H1 (cell line): ENCODE measurements around the gene C17orf100. TPM values are rescaled to one million over a fixed set of nuclear protein-coding genes. Genes with fewer than 3 reads are reported as not detected.

ENCODE experiments used
- CTCF ChIA-PET: fragments of 300-600 bp; sonication (Branson Sonifier 250); formaldehyde crosslinking; loops from one replicate; lab custom pipeline; 2021; ENCODE audit not compliant: partially characterized antibody; lab: Charles Lee
- POLR2A ChIA-PET: fragments of 300-600 bp; sonication (Branson Sonifier 250); formaldehyde crosslinking; loops from one replicate; lab custom pipeline; 2021; ENCODE audit warnings: inconsistent platforms; ENCODE audit not compliant: partially characterized antibody; lab: Charles Lee
- DNase-seq, 2 experiments: peaks; one replicate each; pipeline versions ENCODE4 v3.0.0 to v3.0.0-alpha.2; 2010 to 2022; ENCODE audit warnings: low spot score in 2 of 2, low read depth in 1 of 2, mixed read lengths in 1 of 2
- FAIRE-seq: peaks from 2 replicates; lab custom pipeline; 2011; peaks lifted over from hg19 to GRCh38; lab: Jason Lieb, UNC
- H2AFZ ChIP-seq: 2 replicates; pipeline ENCODE4 v1.8.1; 2012; ENCODE audit warnings: low read length, inconsistent platforms
- H2AK5ac ChIP-seq: 2 replicates; pipeline ENCODE4 v1.6.1; 2013; ENCODE audit warnings: low read depth, low read length
- H2BK120ac ChIP-seq: replicated peaks from 2 replicates; pipeline ENCODE3; 2013; ENCODE audit warnings: low read depth, low read length, inconsistent platforms
- H2BK12ac ChIP-seq: 2 replicates; pipeline ENCODE4 v1.6.1; 2013; ENCODE audit warnings: low read depth, low read length
- H2BK15ac ChIP-seq: 2 replicates; pipeline ENCODE4 v1.6.1; 2013; ENCODE audit warnings: low read length
- H2BK20ac ChIP-seq: 2 replicates; pipeline ENCODE4 v1.6.1; 2013; ENCODE audit warnings: low read length
- H2BK5ac ChIP-seq: 2 replicates; pipeline ENCODE4 v1.6.1; 2013; ENCODE audit warnings: low read depth, low read length
- H3K14ac ChIP-seq: 2 replicates; pipeline ENCODE4 v1.6.1; 2013; ENCODE audit warnings: inconsistent platforms; ENCODE audit not compliant: insufficient read length
- H3K18ac ChIP-seq: 2 replicates; pipeline ENCODE4 v1.6.1; 2013; ENCODE audit warnings: low read length; ENCODE audit errors: extremely low read depth
- H3K23ac ChIP-seq: 2 replicates; pipeline ENCODE4 v1.6.1; 2013; ENCODE audit warnings: inconsistent platforms; ENCODE audit not compliant: insufficient read length
- H3K23me2 ChIP-seq: 2 replicates; pipeline ENCODE4 v1.6.1; 2013; ENCODE audit warnings: low read depth, low read length
- H3K27ac ChIP-seq: 2 replicates; pipeline ENCODE4 v1.6.1; 2011; ENCODE audit warnings: low read depth, low read length, inconsistent platforms
- H3K27me3 ChIP-seq, 4 experiments: replicated peaks in 1 of 4; 1 replicate in 1 of 4; 2 replicates in 3 of 4; pipeline versions ENCODE4 v1.6.1 to v1.8.1; 2011 to 2013; ENCODE audit warnings: low read length in 3 of 4, mild to moderate bottlenecking in 3 of 4, inconsistent platforms in 2 of 4, mixed read lengths in 2 of 4, moderate library complexity in 1 of 4; ENCODE audit not compliant: control insufficient read depth in 3 of 4, insufficient read depth in 3 of 4; ENCODE audit errors: extremely low read depth in 1 of 4
- H3K36me3 ChIP-seq, 4 experiments: 2 replicates each; pipeline versions ENCODE4 v1.6.1 to v1.8.1; 2011 to 2013; ENCODE audit warnings: mild to moderate bottlenecking in 4 of 4, low read length in 3 of 4, moderate library complexity in 2 of 4, control low read depth in 1 of 4, inconsistent platforms in 1 of 4; ENCODE audit not compliant: insufficient read depth in 4 of 4, control insufficient read depth in 2 of 4
- H3K4ac ChIP-seq: replicated peaks from 2 replicates; pipeline ENCODE3; 2013; ENCODE audit warnings: low read length, low read depth, mixed read lengths, inconsistent platforms; ENCODE audit not compliant: insufficient read length
- H3K4me1 ChIP-seq, 4 experiments: replicated peaks in 1 of 4; 1 replicate in 1 of 4; 2 replicates in 3 of 4; pipeline versions ENCODE4 v1.6.1 to v1.8.1; 2011 to 2013; ENCODE audit warnings: low read length in 3 of 4, inconsistent platforms in 2 of 4, mixed read lengths in 1 of 4; ENCODE audit not compliant: insufficient read depth in 4 of 4, control insufficient read depth in 3 of 4
- H3K4me2 ChIP-seq, 2 experiments: 2 replicates each; pipeline versions ENCODE4 v1.6.1 to v1.8.1; 2011 to 2013; ENCODE audit warnings: low read depth in 2 of 2, low read length in 2 of 2, control low read depth in 1 of 2, inconsistent platforms in 1 of 2, mild to moderate bottlenecking in 1 of 2; ENCODE audit not compliant: insufficient read depth in 1 of 2
- H3K4me3 ChIP-seq, 4 experiments: fragments of 200-600, 300-600 bp in 1 of 4; sonication (generic), shearing (Covaris generic), sonication (Bioruptor Twin) in 1 of 4; 2 replicates each; pipeline versions ENCODE4 v1.5.1 to v1.8.1; 2011 to 2016; ENCODE audit warnings: low read length in 4 of 4, low read depth in 3 of 4, control low read depth in 2 of 4, inconsistent platforms in 2 of 4, mild to moderate bottlenecking in 2 of 4, mixed read lengths in 1 of 4, moderate library complexity in 1 of 4; ENCODE audit not compliant: insufficient read depth in 2 of 4; ENCODE audit errors: extremely low read depth in 1 of 4
- H3K56ac ChIP-seq: replicated peaks from 2 replicates; pipeline ENCODE3; 2013; ENCODE audit warnings: low read depth, mild to moderate bottlenecking, mixed read lengths, low read length, inconsistent platforms; ENCODE audit not compliant: insufficient read length
- H3K79me1 ChIP-seq: 2 replicates; pipeline ENCODE4 v1.6.1; 2013; ENCODE audit warnings: low read depth, low read length, control low read depth
- H3K79me2 ChIP-seq, 2 experiments: 2 replicates each; pipeline versions ENCODE4 v1.6.1 to v1.8.1; 2012 to 2013; ENCODE audit warnings: low read length in 2 of 2, mild to moderate bottlenecking in 2 of 2, inconsistent platforms in 1 of 2; ENCODE audit not compliant: insufficient read depth in 2 of 2, control insufficient read depth in 1 of 2
- H3K9ac ChIP-seq, 4 experiments: replicated peaks in 1 of 4; 1 replicate in 1 of 4; 2 replicates in 3 of 4; pipeline versions ENCODE4 v1.6.1 to v1.8.1; 2011 to 2013; ENCODE audit warnings: low read depth in 3 of 4, low read length in 3 of 4, control low read depth in 2 of 4, mild to moderate bottlenecking in 2 of 4, moderate library complexity in 2 of 4, inconsistent platforms in 1 of 4; ENCODE audit errors: extremely low read depth in 1 of 4
- H3K9me3 ChIP-seq, 2 experiments: 2 replicates each; pipeline versions ENCODE4 v1.6.1 to v1.8.1; 2012 to 2013; ENCODE audit warnings: mild to moderate bottlenecking in 2 of 2, moderate library complexity in 2 of 2, control low read depth in 1 of 2, inconsistent platforms in 1 of 2, low read depth in 1 of 2, low read length in 1 of 2, mixed read lengths in 1 of 2; ENCODE audit not compliant: insufficient read depth in 2 of 2
- H4K20me1 ChIP-seq, 2 experiments: replicated peaks in 1 of 2; 2 replicates each; pipeline versions ENCODE3 to v1.8.1; 2011 to 2013; ENCODE audit warnings: inconsistent platforms in 2 of 2, low read length in 2 of 2, mild to moderate bottlenecking in 1 of 2; ENCODE audit not compliant: insufficient read depth in 2 of 2, control insufficient read depth in 1 of 2
- H4K5ac ChIP-seq: 2 replicates; pipeline ENCODE4 v1.6.1; 2013; ENCODE audit warnings: low read length, low read depth, mixed read lengths, inconsistent platforms; ENCODE audit not compliant: insufficient read length
- H4K8ac ChIP-seq: 2 replicates; pipeline ENCODE4 v1.8.0; 2013; ENCODE audit warnings: mild to moderate bottlenecking, moderate library complexity, low read length, inconsistent platforms; ENCODE audit not compliant: insufficient read depth; ENCODE audit errors: extremely low read depth
- H4K91ac ChIP-seq: replicated peaks from 2 replicates; pipeline ENCODE3; 2013; ENCODE audit warnings: low read length, mixed read lengths, inconsistent platforms; ENCODE audit not compliant: insufficient read length
- KDM4A ChIP-seq: IDR thresholded peaks from one replicate; pipeline ENCODE4 v1.7.1; 2012; ENCODE audit warnings: low read depth, mild to moderate bottlenecking, moderate library complexity, low read length, inconsistent platforms; ENCODE audit not compliant: severe bottlenecking
- TCF12 ChIP-seq: IDR thresholded peaks from 2 replicates; pipeline ENCODE4 v1.6.1; 2011; ENCODE audit warnings: low read depth, mild to moderate bottlenecking, low read length
- YY1 ChIP-seq: IDR thresholded peaks from 2 replicates; pipeline ENCODE4 v1.6.1; 2011; ENCODE audit warnings: low read depth, mild to moderate bottlenecking, low read length
- WGBS, 2 experiments: shearing (Covaris generic) in 1 of 2; methylation state at CpG; one replicate each; pipeline versions ENCODE4 v1.1.6 to v1.1.7; 2013 to 2015; ENCODE audit warnings: low lambda C conversion rate in 2 of 2, mixed read lengths in 2 of 2, inconsistent platforms in 1 of 2, low coverage in 1 of 2, missing lambda C conversion rate in 1 of 2; ENCODE audit not compliant: insufficient replicate concordance in 2 of 2, insufficient coverage in 1 of 2, insufficient read length in 1 of 2; ENCODE audit errors: extremely low coverage in 1 of 2, missing lambda C conversion rate in 1 of 2; 5-methylcytosine and 5-hydroxymethylcytosine counted together
- polyA plus RNA-seq, 7 experiments: library from polyadenylated mRNA; depleted of rRNA in 3 of 7; stranded (reverse) in 5 of 7; unstranded in 2 of 7; fragments of >200 nt in 5 of 7; fragments of 200-250 nt in 2 of 7; gene quantifications; 1 replicate in 5 of 7; 2 replicates in 1 of 7; 4 replicates in 1 of 7; pipeline versions ENCODE4 v1.2.1 to v1.2.3, GENCODE V29; 2011 to 2013; ENCODE audit warnings: missing spikeins in 2 of 7, mixed read lengths in 2 of 7
- total RNA-seq: library from RNA; stranded (reverse); fragmentation: NEBNext Ultra II Directional; extraction: Animal tissue kit (Norgen Biotek cat#: 25700); gene quantifications from 2 replicates; pipeline ENCODE4 v1.2.1, GENCODE V29; 2021

C17orf100 gene
- total and polyA plus RNA-seq, 2 of the 8 experiments (the other 6 are each of a cell fraction or from before 2014, with no cell fraction given): 2.1 to 2.8 TPM

GRCh38 chr17:6637458-6637840 lies 14.1 kb upstream of the C17orf100 start:
- FAIRE-seq: no peak
- peaks cover 0 to 27% of the 10 kb centered on the region in 2 experiments; a peak in 2 of 4 replicates for H3K79me2 ChIP-seq
- H2BK15ac ChIP-seq: no peak overlapping the region
- H2AK5ac ChIP-seq: no peak overlapping the region
- peak overlapping the region; percentile 60; the same call in 1 of the 2 replicates for H4K8ac ChIP-seq
- WGBS, 2 experiments: 93% methylated on average over 6 of the region's 6 CpGs; no CpG with 5 or more reads in 1 of the 2 experiments
- no peak overlapping the region for H2BK120ac ChIP-seq
- no peak for TF ChIP-seq KDM4A
- TF ChIP-seq YY1: no peak
- no peak for TF ChIP-seq TCF12
- no peak overlapping the region for H3K23ac ChIP-seq
- no peak for DNase-seq
- POLR2A ChIA-PET: interaction anchor here (0.7 to 1.9 kb wide), 4 partner anchors 9 to 16 kb away, joined by 3 to 6 read pairs (median 5); partner anchors contain the start of genes C17orf100 and MED31
- no peak overlapping the region for H4K91ac ChIP-seq
- no peak overlapping the region for H3K4me2 ChIP-seq
- H3K18ac ChIP-seq: no peak overlapping the region
- H3K4ac ChIP-seq: no peak overlapping the region
- H3K9me3 ChIP-seq: no peaks in the 10 kb centered on the region
- CTCF ChIA-PET: interaction anchor here (0.6 to 0.8 kb wide), 2 partner anchors 9 to 29 kb away, joined by 3 read pairs; no protein-coding TSS in a partner anchor
- H3K56ac ChIP-seq: no peak overlapping the region
- H4K5ac ChIP-seq: no peak overlapping the region
- H2BK20ac ChIP-seq: no peak overlapping the region
- peaks cover 10% of the 10 kb centered on the region for H3K23me2 ChIP-seq
- no peak overlapping the region for H3K9ac ChIP-seq
- H3K27ac ChIP-seq: no peak overlapping the region
- no peak overlapping the region for H3K14ac ChIP-seq
- H2BK5ac ChIP-seq: no peak overlapping the region
- H3K79me1 ChIP-seq: 0 out of 2 replicates have a peak, but pooled peaks cover 4% of the 10 kb centered on the region
- H3K4me3 ChIP-seq: no peak overlapping the region
- H2BK12ac ChIP-seq: no peak overlapping the region
- H3K36me3 ChIP-seq: peaks cover 6 to 26% (median 14%) of the 10 kb centered on the region in 4 experiments; a peak in 6 of 8 replicates
- peaks cover 0 to 8% of the 10 kb centered on the region in 2 experiments for H4K20me1 ChIP-seq
- peaks cover 0 to 10% (median 2%) of the 10 kb centered on the region in 4 experiments; a peak in 4 of 7 replicates for H3K4me1 ChIP-seq
- H3K27me3 ChIP-seq: no peaks in the 10 kb centered on the region
- no peak overlapping the region for H2AFZ ChIP-seq
